ENCODE measurements around the gene BRD3OS. TPM values are rescaled to one million over a fixed set of nuclear protein-coding genes. Genes with fewer than 3 reads are reported as not detected.

The BRD3OS gene
- total and polyA plus RNA-seq, 4 donors = 5.8 to 17.3 (median 11.0) TPM

- 35 to 37% methylated on average over 31 to 37 of the region's 37 CpGs for WGBS, 2 donors
- H3K27ac ChIP-seq (ENCODE audit: low read depth in 1 of 2, low read length in 2 of 2) = no peak overlapping the region
Measured at GRCh38 chr9:133979273-133979920, 45.9 kb upstream of the BRD3OS start.

GRCh38 chr9:133979921-133980863 lies 45.1 kb upstream of the BRD3OS start:
- no peak overlapping the region for H3K4me3 ChIP-seq (ENCODE audit: low read length in 2 of 2)
- ATAC-seq (ENCODE audit: low FRiP score) (no peak), DNase-seq (peak; percentile 43 to 63)
- H3K27ac ChIP-seq (ENCODE audit: low read depth in 1 of 2, low read length in 2 of 2) = no peak overlapping the region
- intact Hi-C loops (cut with DNase I) = no loop called here
- H3K36me3 ChIP-seq (ENCODE audit: control insufficient read depth in 1 of 2, insufficient read depth in 2 of 2, low read length in 1 of 2) = no peaks in the 10 kb centered on the region
- H3K27me3 ChIP-seq (ENCODE audit: control insufficient read depth in 1 of 2, insufficient read depth in 2 of 2, low read length in 1 of 2) = no peaks in the 10 kb centered on the region
- 93 to 94% methylated on average over 22 of the region's 22 CpGs for WGBS, 2 donors
- no peaks in the 10 kb centered on the region for H3K4me1 ChIP-seq (ENCODE audit: control insufficient read depth in 1 of 2, insufficient read depth in 2 of 2, low read length in 2 of 2)
- no peaks in the 10 kb centered on the region for H3K9me3 ChIP-seq (ENCODE audit: control insufficient read depth, low read length)

More at GRCh38 chr9:133979273-133979920, 45.9 kb upstream of the BRD3OS start:
- Histone ChIP-seq H3K27me3 (ENCODE audit: control insufficient read depth in 1 of 2, insufficient read depth in 2 of 2, low read length in 1 of 2) (no peaks in the 10 kb centered on the region), H3K9me3 (ENCODE audit: control insufficient read depth, low read length) (no peaks in the 10 kb centered on the region), H3K4me3 (ENCODE audit: low read length in 2 of 2) (no peak overlapping the region), H3K36me3 (ENCODE audit: control insufficient read depth in 1 of 2, insufficient read depth in 2 of 2, low read length in 1 of 2) (no peaks in the 10 kb centered on the region), H3K4me1 (ENCODE audit: control insufficient read depth in 1 of 2, insufficient read depth in 2 of 2, low read length in 2 of 2) (no peaks in the 10 kb centered on the region)
- DNase-seq (peak; percentile 54 to 79), ATAC-seq (ENCODE audit: low FRiP score) (peak; percentile 4)
- intact Hi-C loops (cut with DNase I) = no loop called here

DNA sequence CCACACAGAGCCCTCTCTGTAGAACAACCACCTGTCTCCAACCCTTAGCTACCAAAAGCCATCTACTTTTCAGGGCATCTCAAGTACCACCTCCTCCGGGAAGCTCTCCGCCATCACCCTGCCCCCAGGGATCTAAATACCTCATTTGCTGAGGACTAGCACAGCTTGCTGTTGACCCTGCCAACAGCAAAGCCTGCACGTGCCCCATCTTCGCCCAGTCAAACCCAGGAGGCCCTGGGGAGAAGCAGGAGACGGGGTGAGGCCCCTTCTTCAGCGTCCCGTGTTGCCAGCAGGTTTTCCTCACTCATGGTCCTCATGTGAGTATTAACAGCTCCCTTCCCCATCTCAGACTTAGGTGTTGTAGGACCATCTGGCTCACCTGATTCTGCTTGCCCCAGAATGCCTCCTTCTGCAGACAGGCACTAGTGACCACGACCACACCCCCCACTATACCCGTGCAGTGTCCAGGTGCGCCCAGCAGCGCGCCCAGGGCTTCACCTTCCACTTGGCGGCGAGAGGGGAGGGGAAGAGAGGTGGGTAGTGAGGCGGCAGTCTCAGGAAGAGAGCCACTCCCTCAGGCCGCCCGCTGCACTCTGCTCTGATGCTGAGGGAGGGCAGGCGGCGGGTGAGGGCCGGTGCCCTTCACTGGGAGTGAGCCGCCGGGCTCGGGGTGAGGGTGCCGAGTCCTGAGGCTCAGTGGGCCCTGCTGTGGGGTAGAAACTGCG lies 44.3 kb upstream of the BRD3OS start:
- peak; percentile 31 to 52 for DNase-seq
- Histone ChIP-seq H3K9me3 (ENCODE audit: control insufficient read depth, low read length) (no peaks in the 10 kb centered on the region), H3K4me1 (ENCODE audit: control insufficient read depth in 1 of 2, insufficient read depth in 2 of 2, low read length in 2 of 2) (no peaks in the 10 kb centered on the region), H3K4me3 (ENCODE audit: low read length in 2 of 2) (no peak overlapping the region), H3K27ac (ENCODE audit: low read depth in 1 of 2, low read length in 2 of 2) (no peak overlapping the region), H3K27me3 (ENCODE audit: control insufficient read depth in 1 of 2, insufficient read depth in 2 of 2, low read length in 1 of 2) (no peaks in the 10 kb centered on the region), H3K36me3 (ENCODE audit: control insufficient read depth in 1 of 2, insufficient read depth in 2 of 2, low read length in 1 of 2) (no peaks in the 10 kb centered on the region)
- 89 to 95% methylated on average over 25 of the region's 25 CpGs for WGBS, 2 donors
- no peak for ATAC-seq (ENCODE audit: low FRiP score)
- intact Hi-C loops (cut with DNase I) = no loop called here

DNA sequence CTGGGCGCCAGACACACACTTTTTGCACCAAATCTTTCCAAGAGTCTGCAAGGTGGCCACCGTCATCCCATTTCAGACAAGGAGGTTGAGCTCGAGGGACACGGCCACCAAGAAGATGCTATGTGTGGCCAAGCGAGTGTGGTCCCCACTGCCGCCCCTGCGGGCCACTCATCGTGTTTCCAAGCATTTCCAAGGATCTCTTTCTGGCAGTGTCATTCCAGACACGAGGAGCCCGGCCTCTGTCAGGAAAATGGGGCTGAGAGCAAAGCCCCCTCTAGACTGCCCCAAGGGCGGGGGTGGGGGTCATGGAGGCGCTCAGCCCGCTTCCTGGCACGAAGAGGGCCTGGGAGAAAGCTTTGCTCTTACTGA lies 43.7 kb upstream of the BRD3OS start:
- Histone ChIP-seq H3K27me3 (ENCODE audit: control insufficient read depth in 1 of 2, insufficient read depth in 2 of 2, low read length in 1 of 2) (no peaks in the 10 kb centered on the region), H3K4me3 (ENCODE audit: low read length in 2 of 2) (no peak overlapping the region), H3K4me1 (ENCODE audit: control insufficient read depth in 1 of 2, insufficient read depth in 2 of 2, low read length in 2 of 2) (no peaks in the 10 kb centered on the region), H3K9me3 (ENCODE audit: control insufficient read depth, low read length) (no peaks in the 10 kb centered on the region), H3K36me3 (ENCODE audit: control insufficient read depth in 1 of 2, insufficient read depth in 2 of 2, low read length in 1 of 2) (no peaks in the 10 kb centered on the region), H3K27ac (ENCODE audit: low read depth in 1 of 2, low read length in 2 of 2) (no peak overlapping the region)
- intact Hi-C loops (cut with DNase I) = no loop called here
- WGBS, 2 donors = 95% methylated on average over 14 of the region's 14 CpGs
- ATAC-seq (ENCODE audit: low FRiP score) (no peak), DNase-seq (peak; percentile 33 to 69)

DNA sequence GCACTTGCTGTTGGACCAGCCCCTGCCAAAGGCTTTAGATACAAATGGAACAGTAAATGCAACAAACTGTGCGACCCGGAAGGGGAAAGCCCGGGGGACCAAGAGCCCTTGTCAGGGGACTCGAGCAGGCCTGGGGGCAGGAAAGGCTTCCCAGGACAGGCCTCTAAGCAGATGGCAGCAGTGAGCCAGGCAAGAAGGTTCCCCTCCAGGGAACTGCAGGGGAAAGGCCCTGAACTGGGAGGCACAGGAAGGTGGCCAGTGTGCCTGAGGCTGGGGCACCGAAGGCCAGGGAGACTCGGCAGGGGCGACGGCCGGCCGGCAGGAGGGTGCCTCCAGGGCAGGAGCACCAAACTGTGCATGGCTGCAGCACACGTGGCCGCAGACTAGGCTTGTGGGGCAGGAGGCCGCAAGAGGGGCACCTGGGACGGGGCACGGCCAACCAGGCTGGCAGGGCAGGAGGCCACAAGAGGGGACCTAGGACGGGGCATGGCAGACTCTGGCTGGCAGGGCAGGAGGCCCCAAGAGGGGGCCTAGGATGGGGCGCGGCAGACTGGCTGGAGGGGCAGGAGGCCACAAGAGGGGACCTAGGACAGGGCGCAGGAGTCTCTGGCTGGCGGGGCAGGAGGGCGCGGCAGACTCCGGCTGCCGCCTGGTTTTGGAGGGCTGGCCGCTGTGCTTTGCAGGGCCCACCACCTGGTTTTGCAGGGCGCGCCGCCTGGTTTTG lies 43.2 kb upstream of the BRD3OS start:
- H3K27me3 ChIP-seq (ENCODE audit: control insufficient read depth in 1 of 2, insufficient read depth in 2 of 2, low read length in 1 of 2) = no peaks in the 10 kb centered on the region
- no peak overlapping the region for H3K27ac ChIP-seq (ENCODE audit: low read depth in 1 of 2, low read length in 2 of 2)
- peak; percentile 38 to 72 for DNase-seq
- no peak for ATAC-seq (ENCODE audit: low FRiP score)
- intact Hi-C loops (cut with DNase I) = no loop called here
- no peaks in the 10 kb centered on the region for H3K9me3 ChIP-seq (ENCODE audit: control insufficient read depth, low read length)
- H3K4me1 ChIP-seq (ENCODE audit: control insufficient read depth in 1 of 2, insufficient read depth in 2 of 2, low read length in 2 of 2) = no peaks in the 10 kb centered on the region
- H3K36me3 ChIP-seq (ENCODE audit: control insufficient read depth in 1 of 2, insufficient read depth in 2 of 2, low read length in 1 of 2) = no peaks in the 10 kb centered on the region
- 94% methylated on average over 25 to 28 of the region's 28 CpGs for WGBS, 2 donors
- no peak overlapping the region for H3K4me3 ChIP-seq (ENCODE audit: low read length in 2 of 2)

DNA sequence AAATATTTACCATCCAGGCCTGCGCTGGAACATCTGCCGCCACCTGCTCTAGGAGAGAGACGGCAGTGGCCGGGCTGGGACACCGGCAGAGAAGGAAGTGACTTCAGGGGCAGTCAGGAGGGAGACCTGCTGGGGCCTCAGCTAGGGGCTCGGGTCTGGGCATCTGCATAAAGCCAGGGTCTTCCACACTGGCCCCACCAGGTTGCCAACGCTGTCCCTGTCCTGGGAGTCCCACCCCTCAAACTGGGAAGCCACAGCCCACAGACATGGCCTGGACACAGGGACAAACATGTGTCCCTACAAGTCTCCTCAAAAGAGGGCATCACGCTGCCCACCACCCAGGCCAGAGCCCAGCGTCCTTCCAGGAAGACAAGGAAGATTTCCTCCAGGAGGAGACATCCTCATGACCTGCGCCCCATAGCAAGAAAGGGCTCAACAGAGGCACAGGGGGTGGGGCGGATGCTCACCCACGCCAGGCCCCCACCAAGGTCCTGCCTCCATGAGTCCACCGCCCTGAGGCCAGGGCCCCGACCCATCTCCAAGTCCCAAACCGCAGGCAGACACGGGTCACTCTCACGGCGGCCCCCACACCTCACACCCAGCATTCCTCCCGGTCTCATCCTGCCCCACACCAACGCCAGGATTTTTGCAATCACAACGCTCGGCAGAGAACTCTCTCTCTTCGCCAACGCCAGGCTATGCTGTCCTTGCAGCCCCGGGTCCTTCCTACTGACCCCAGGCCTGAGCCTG lies 42.1 kb upstream of the BRD3OS start:
- intact Hi-C loops (cut with DNase I) = no loop called here
- DNase-seq (peak; percentile 37 to 67), ATAC-seq (ENCODE audit: low FRiP score) (no peak)
- Histone ChIP-seq H3K27ac (ENCODE audit: low read depth in 1 of 2, low read length in 2 of 2) (no peak overlapping the region), H3K4me1 (ENCODE audit: control insufficient read depth in 1 of 2, insufficient read depth in 2 of 2, low read length in 2 of 2) (no peaks in the 10 kb centered on the region), H3K4me3 (ENCODE audit: low read length in 2 of 2) (no peak overlapping the region), H3K36me3 (ENCODE audit: control insufficient read depth in 1 of 2, insufficient read depth in 2 of 2, low read length in 1 of 2) (no peaks in the 10 kb centered on the region), H3K9me3 (ENCODE audit: control insufficient read depth, low read length) (no peaks in the 10 kb centered on the region), H3K27me3 (ENCODE audit: control insufficient read depth in 1 of 2, insufficient read depth in 2 of 2, low read length in 1 of 2) (no peaks in the 10 kb centered on the region)
- WGBS, 2 donors = 92 to 94% methylated on average over 22 to 25 of the region's 25 CpGs

- no peaks in the 10 kb centered on the region for H3K9me3 ChIP-seq (ENCODE audit: control insufficient read depth, low read length)
- H3K4me1 ChIP-seq (ENCODE audit: control insufficient read depth in 1 of 2, insufficient read depth in 2 of 2, low read length in 2 of 2) = no peaks in the 10 kb centered on the region
- intact Hi-C loops (cut with DNase I) = no loop called here
- H3K27ac ChIP-seq (ENCODE audit: low read depth in 1 of 2, low read length in 2 of 2) = no peak overlapping the region
- ATAC-seq (ENCODE audit: low FRiP score) (no peak), DNase-seq (peak; percentile 9 to 63)
- WGBS, 2 donors = 78 to 80% methylated on average over 6 of the region's 6 CpGs
- no peaks in the 10 kb centered on the region for H3K36me3 ChIP-seq (ENCODE audit: control insufficient read depth in 1 of 2, insufficient read depth in 2 of 2, low read length in 1 of 2)
- H3K27me3 ChIP-seq (ENCODE audit: control insufficient read depth in 1 of 2, insufficient read depth in 2 of 2, low read length in 1 of 2) = no peaks in the 10 kb centered on the region
- no peak overlapping the region for H3K4me3 ChIP-seq (ENCODE audit: low read length in 2 of 2)
Measured at GRCh38 chr9:133986061-133986460, 39.2 kb upstream of the BRD3OS start.
